Cardiac muscle cell (in vitro differentiated cells and primary cell): ENCODE measurements around the gene SERINC3. TPM values are rescaled to one million over a fixed set of nuclear protein-coding genes. Genes with fewer than 3 reads are reported as not detected.

ENCODE experiments used
- DNase-seq, 2 donors: peaks; one replicate each; pipeline versions ENCODE4 v3.0.0 to v3.0.0-alpha.2; 2010 to 2017; ENCODE audit warnings: low read depth in 1 of 2, low spot score in 1 of 2
- H3K27ac ChIP-seq: fragments of 200-600 bp; sonication (generic); 2 replicates; pipeline ENCODE4 v1.5.1; 2016
- H3K27me3 ChIP-seq: fragments of 200-600 bp; sonication (generic); 2 replicates; pipeline ENCODE4 v1.6.0; 2016; ENCODE audit warnings: control low read depth
- H3K36me3 ChIP-seq: fragments of 200-600 bp; sonication (generic); 2 replicates; pipeline ENCODE4 v1.5.1; 2016; ENCODE audit warnings: control low read depth
- H3K4me1 ChIP-seq: fragments of 200-600 bp; sonication (generic); 2 replicates; pipeline ENCODE4 v1.8.1; 2017; ENCODE audit warnings: low read depth, mild to moderate bottlenecking, mixed run types
- H3K4me3 ChIP-seq: fragments of 200-600 bp; sonication (generic); 2 replicates; pipeline ENCODE4 v1.5.1; 2016; ENCODE audit warnings: mild to moderate bottlenecking
- H3K9me3 ChIP-seq: fragments of 200-600 bp; sonication (generic); 2 replicates; pipeline ENCODE4 v1.5.1; 2017; ENCODE audit warnings: low read depth, mild to moderate bottlenecking, control low read depth
- polyA plus RNA-seq: library from polyadenylated mRNA; unstranded; fragments of >200 nt; fragmentation: Nextera tagmentation; extraction: Ambion mirVana; gene quantifications from 2 replicates; pipeline ENCODE4 v1.2.1, GENCODE V29; 2016
- total RNA-seq: library from RNA; depleted of rRNA; stranded (reverse); fragments of >200 nt; gene quantifications from 2 replicates; pipeline ENCODE4 v1.2.3, GENCODE V29; 2016
- TF ChIP-seq, protein P1 (sequence below): IDR thresholded peaks from 2 replicates; pipeline ENCODE4 v1.5.1; 2012; ENCODE audit warnings: low read depth, mild to moderate bottlenecking, low read length

The SERINC3 gene
- total and polyA plus RNA-seq, 2 experiments from 2014 or later, result 49.2 to 73.8 TPM

DNA sequence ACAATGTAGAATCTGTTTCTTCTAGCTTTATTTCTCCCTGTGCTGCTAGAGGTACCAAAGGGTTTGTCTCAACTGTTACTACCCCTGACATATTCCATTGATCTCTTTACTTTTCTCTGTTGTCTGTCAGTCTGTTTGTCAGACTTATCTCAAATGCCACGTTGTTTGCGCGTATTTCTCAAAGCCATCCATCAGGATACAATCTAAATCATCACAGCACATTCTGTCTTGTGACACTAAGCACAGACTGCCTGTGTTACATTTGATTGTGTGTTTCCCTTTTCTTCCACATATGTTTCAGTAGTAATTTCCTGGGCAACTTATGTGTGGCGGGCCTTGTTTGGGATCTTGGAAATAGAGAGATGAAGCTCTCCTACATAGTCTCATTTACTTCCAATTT, 30.2 kb upstream of the SERINC3 start:
- H3K9me3 ChIP-seq, result no peaks in the 10 kb centered on the region
- TF ChIP-seq, protein P1, sequence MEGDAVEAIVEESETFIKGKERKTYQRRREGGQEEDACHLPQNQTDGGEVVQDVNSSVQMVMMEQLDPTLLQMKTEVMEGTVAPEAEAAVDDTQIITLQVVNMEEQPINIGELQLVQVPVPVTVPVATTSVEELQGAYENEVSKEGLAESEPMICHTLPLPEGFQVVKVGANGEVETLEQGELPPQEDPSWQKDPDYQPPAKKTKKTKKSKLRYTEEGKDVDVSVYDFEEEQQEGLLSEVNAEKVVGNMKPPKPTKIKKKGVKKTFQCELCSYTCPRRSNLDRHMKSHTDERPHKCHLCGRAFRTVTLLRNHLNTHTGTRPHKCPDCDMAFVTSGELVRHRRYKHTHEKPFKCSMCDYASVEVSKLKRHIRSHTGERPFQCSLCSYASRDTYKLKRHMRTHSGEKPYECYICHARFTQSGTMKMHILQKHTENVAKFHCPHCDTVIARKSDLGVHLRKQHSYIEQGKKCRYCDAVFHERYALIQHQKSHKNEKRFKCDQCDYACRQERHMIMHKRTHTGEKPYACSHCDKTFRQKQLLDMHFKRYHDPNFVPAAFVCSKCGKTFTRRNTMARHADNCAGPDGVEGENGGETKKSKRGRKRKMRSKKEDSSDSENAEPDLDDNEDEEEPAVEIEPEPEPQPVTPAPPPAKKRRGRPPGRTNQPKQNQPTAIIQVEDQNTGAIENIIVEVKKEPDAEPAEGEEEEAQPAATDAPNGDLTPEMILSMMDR, result no peak
- DNase-seq, result no peak
- H3K4me1 ChIP-seq, result peaks cover 65% of the 10 kb centered on the region
- H3K27ac ChIP-seq, result no peak overlapping the region
- no peak overlapping the region for H3K4me3 ChIP-seq
- H3K36me3 ChIP-seq, result no peaks in the 10 kb centered on the region
- no peaks in the 10 kb centered on the region for H3K27me3 ChIP-seq

DNA sequence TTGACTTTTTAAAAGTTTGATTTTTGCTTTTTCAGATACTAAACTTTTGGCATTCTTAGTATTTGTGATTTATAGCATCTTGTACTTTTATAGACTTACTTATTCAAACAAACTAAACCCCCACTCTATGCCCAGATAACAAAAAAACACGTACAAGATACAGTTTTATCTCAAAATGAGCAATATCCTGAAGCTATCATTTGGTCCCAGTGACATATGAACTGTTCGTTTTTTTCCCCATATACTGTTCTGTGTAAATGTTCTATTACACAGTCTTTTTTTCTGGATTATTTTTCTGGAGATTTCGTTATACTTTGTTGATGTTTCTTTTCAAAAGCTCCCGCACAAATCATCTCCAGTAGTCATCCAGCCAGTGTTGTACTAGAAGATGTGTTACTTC, 27.3 kb upstream of the SERINC3 start:
- H3K36me3 ChIP-seq, result no peaks in the 10 kb centered on the region
- TF ChIP-seq, protein P1, result no peak
- H3K27me3 ChIP-seq, result no peaks in the 10 kb centered on the region
- H3K4me3 ChIP-seq, result no peak overlapping the region
- DNase-seq, result peak in 1 of 2 donors; percentile 32
- no peak overlapping the region for H3K27ac ChIP-seq
- H3K9me3 ChIP-seq, result no peaks in the 10 kb centered on the region
- peaks cover 54% of the 10 kb centered on the region for H3K4me1 ChIP-seq

DNA sequence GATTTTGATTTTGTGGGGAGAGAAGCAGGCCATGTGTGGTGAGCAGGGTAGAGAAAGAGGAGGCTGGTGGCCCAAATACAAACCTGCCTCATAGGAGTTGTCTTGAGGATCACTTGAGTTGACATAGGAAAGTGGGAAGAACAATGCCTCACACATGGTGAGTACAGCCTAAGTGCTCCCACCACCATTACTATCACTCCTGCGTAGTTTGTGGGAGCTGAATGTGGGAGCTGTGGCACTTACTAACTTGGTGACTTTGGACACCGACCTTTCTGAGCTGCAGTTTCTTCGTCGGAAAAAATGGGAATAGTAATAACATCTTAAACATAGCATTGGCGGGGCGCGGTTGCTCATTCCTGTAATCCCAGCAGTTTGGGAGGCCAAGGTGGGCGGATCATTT, 25.5 kb upstream of the SERINC3 start:
- H3K4me3 ChIP-seq, result no peak overlapping the region
- TF ChIP-seq, protein P1, result no peak
- no peaks in the 10 kb centered on the region for H3K27me3 ChIP-seq
- H3K9me3 ChIP-seq, result no peaks in the 10 kb centered on the region
- H3K36me3 ChIP-seq, result no peaks in the 10 kb centered on the region
- H3K4me1 ChIP-seq, result peaks cover 49% of the 10 kb centered on the region
- no peak overlapping the region for H3K27ac ChIP-seq
- DNase-seq, result no peak

DNA sequence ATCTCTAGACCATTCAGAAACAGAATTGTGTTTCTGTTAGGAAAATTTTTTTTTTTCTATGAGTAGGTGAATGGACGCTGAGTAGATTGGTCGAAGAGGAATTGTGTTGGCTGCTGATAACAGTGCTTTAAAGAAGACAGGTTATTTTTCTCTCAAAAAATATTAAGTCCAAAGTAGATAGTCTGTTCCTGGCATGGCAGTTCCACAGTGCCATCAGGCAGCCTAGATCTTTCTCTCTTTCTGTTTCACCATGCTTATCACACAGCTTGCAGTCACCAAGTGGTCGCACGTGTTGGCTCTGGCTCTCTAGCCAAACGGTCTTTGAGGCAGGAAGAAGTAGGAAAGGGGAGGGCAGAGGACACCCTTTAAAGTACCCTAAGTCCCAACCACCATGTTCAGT, 22.4 kb upstream of the SERINC3 start:
- TF ChIP-seq, protein P1, result no peak
- H3K27me3 ChIP-seq, result no peaks in the 10 kb centered on the region
- H3K4me1 ChIP-seq, result peaks cover 35% of the 10 kb centered on the region
- H3K36me3 ChIP-seq, result no peaks in the 10 kb centered on the region
- no peak overlapping the region for H3K27ac ChIP-seq
- DNase-seq, result no peak
- H3K4me3 ChIP-seq, result no peak overlapping the region
- no peaks in the 10 kb centered on the region for H3K9me3 ChIP-seq

DNA sequence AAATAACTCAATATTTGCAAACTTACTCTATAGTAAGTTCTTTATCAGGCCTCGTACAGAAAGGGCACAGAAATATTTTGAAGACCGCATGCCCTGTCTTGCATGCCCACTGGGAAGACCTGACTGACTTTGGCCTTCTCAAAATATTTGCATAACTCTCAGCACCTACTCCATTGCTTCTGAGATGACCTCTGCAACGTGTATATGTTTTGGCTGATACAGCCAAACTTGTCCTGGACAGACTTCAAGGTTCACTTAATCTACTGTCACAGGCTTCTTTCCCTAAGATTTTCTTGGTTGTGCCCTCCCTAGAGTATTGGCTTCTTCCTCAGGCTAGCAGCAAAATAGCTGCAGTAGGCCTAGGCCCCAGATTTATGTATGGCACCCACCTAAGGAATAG, 21.5 kb upstream of the SERINC3 start:
- TF ChIP-seq, protein P1, result no peak
- DNase-seq, result no peak
- Histone ChIP-seq H3K4me1 (peaks cover 27% of the 10 kb centered on the region), H3K36me3 (no peaks in the 10 kb centered on the region), H3K27ac (no peak overlapping the region), H3K9me3 (no peaks in the 10 kb centered on the region), H3K27me3 (no peaks in the 10 kb centered on the region), H3K4me3 (no peak overlapping the region)

DNA sequence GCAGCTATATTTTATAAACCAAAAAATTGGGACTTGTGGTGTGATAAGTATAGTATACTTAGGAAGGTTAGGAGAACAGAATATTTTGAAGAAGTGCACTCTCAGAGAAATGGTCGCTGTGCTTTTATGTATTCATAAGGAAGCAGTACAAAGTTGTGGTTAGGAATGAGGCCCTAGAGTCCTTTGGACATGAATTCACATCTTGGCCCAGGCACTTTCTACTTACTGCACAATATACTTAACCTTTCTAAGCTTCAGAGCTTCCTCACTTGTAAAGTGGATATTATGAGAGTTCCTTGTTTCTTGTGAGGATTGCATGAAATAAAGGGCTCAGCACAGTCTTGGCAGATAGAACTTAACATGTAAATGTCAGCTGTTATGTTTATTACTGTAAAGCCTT, 21.0 kb upstream of the SERINC3 start:
- Histone ChIP-seq H3K27me3 (no peaks in the 10 kb centered on the region), H3K36me3 (no peaks in the 10 kb centered on the region), H3K4me3 (no peak overlapping the region), H3K9me3 (no peaks in the 10 kb centered on the region), H3K27ac (no peak overlapping the region), H3K4me1 (peaks cover 23% of the 10 kb centered on the region)
- DNase-seq, result no peak
- TF ChIP-seq, protein P1, result no peak
